GM23338 (cell line): Measurements from ENCODE around the gene ACOXL. TPM values are rescaled to one million over a fixed set of nuclear protein-coding genes. Genes with fewer than 3 reads are reported as not detected.

Source experiments
- ATAC-seq: fragments of 200-7000 bp; cut with Tn5 transposase; 3 replicates; pipeline ENCODE4 v1.9.1; 2020
- DNase-seq: peaks from one replicate; pipeline ENCODE4 v3.0.0-alpha.2; 2015; ENCODE audit warnings: low spot score
- H2AFZ ChIP-seq: fragments of 200-600 bp; sonication (generic); 2 replicates; pipeline ENCODE4 v1.8.0; 2016; ENCODE audit warnings: antibody characterized with exemption, mild to moderate bottlenecking, moderate library complexity
- H3F3A ChIP-seq: fragments of 200-600 bp; sonication (generic); replicated peaks from 2 replicates; pipeline ENCODE4 v1.8.0; 2017; ENCODE audit warnings: antibody characterized with exemption, mixed run types, low read depth
- H3K27ac ChIP-seq: fragments of 200-600 bp; sonication (generic); 2 replicates; pipeline ENCODE4 v1.6.1; 2016; ENCODE audit warnings: low read depth
- H3K27me3 ChIP-seq: fragments of 200-600 bp; sonication (generic); 2 replicates; pipeline ENCODE4 v1.8.0; 2016; ENCODE audit warnings: mild to moderate bottlenecking, mixed run types, moderate library complexity; ENCODE audit not compliant: insufficient read depth
- H3K36me3 ChIP-seq: fragments of 200-600 bp; sonication (generic); 2 replicates; pipeline ENCODE4 v1.8.0; 2016; ENCODE audit warnings: mild to moderate bottlenecking; ENCODE audit not compliant: insufficient read depth
- H3K4me1 ChIP-seq: fragments of 200-600 bp; sonication (generic); 2 replicates; pipeline ENCODE4 v1.8.0; 2016; ENCODE audit warnings: mild to moderate bottlenecking, moderate library complexity; ENCODE audit not compliant: insufficient read depth
- H3K4me2 ChIP-seq: fragments of 200-600 bp; sonication (generic); 2 replicates; pipeline ENCODE4 v1.7.1; 2017; ENCODE audit warnings: mixed run types
- H3K4me3 ChIP-seq: fragments of 200-600 bp; sonication (generic); 2 replicates; pipeline ENCODE4 v1.6.1; 2016; ENCODE audit warnings: mixed run types
- H3K79me2 ChIP-seq: fragments of 200-600 bp; sonication (generic); replicated peaks from 2 replicates; pipeline ENCODE4 v1.8.0; 2017; ENCODE audit warnings: mild to moderate bottlenecking; ENCODE audit not compliant: insufficient read depth
- H3K9me2 ChIP-seq: fragments of 200-600 bp; sonication (generic); 2 replicates; pipeline ENCODE4 v1.8.0; 2017; ENCODE audit not compliant: insufficient read depth
- H4K20me1 ChIP-seq: fragments of 200-600 bp; sonication (generic); replicated peaks from 2 replicates; pipeline ENCODE4 v1.8.0; 2017; ENCODE audit warnings: mild to moderate bottlenecking; ENCODE audit not compliant: insufficient read depth
- H3K27ac Mint-ChIP-seq: 2 replicates; pipeline ENCODE4 v1.8.0; 2020; ENCODE audit warnings: inconsistent platforms, mild to moderate bottlenecking, moderate library complexity, mixed read lengths
- H3K27me3 Mint-ChIP-seq: 3 replicates; pipeline ENCODE4 v1.8.0; 2022; ENCODE audit warnings: low read depth, mild to moderate bottlenecking, moderate library complexity, mixed read lengths, inconsistent platforms; ENCODE audit not compliant: insufficient read depth, poor library complexity
- H3K36me3 Mint-ChIP-seq: 3 replicates; pipeline ENCODE4 v1.8.0; 2021; ENCODE audit warnings: low read depth, mild to moderate bottlenecking, inconsistent platforms, moderate library complexity, mixed read lengths
- H3K4me1 Mint-ChIP-seq: 3 replicates; pipeline ENCODE4 v1.8.0; 2020; ENCODE audit warnings: mild to moderate bottlenecking, inconsistent platforms, mixed read lengths
- H3K4me3 Mint-ChIP-seq: 3 replicates; pipeline ENCODE4 v1.8.0; 2021; ENCODE audit warnings: moderate library complexity, mild to moderate bottlenecking, inconsistent platforms, mixed read lengths
- H3K9me3 Mint-ChIP-seq: 3 replicates; pipeline ENCODE4 v1.8.0; 2020; ENCODE audit warnings: moderate library complexity, mild to moderate bottlenecking, inconsistent platforms, mixed read lengths
- CREB1 ChIP-seq: fragments of 250-450 bp; sonication (Bioruptor Pico); IDR thresholded peaks from 2 replicates; pipeline ENCODE4 v1.5.0; 2020; ENCODE audit warnings: low read depth, mild to moderate bottlenecking, moderate library complexity
- CTCF ChIP-seq, 2 experiments: fragments of 200-600 bp in 1 of 2; sonication (generic) in 1 of 2; conservative IDR thresholded peaks; 2 replicates each; pipeline versions ENCODE4 v1.5.1 to v1.6.1; 2016 to 2017; ENCODE audit warnings: antibody characterized with exemption in 2 of 2, low read depth in 2 of 2, mild to moderate bottlenecking in 2 of 2, moderate library complexity in 1 of 2
- ETS1 ChIP-seq: IDR thresholded peaks from 2 replicates; pipeline ENCODE4 v1.6.1; 2016; ENCODE audit warnings: antibody characterized with exemption
- EZH2 ChIP-seq: fragments of 200-600 bp; sonication (generic); IDR thresholded peaks from one replicate; pipeline ENCODE4 v1.8.0; 2017; ENCODE audit warnings: antibody characterized with exemption, mild to moderate bottlenecking, low read depth; ENCODE audit not compliant: unreplicated experiment
- EZH2phosphoT487 ChIP-seq: fragments of 200-600 bp; sonication (generic); IDR thresholded peaks from one replicate; pipeline ENCODE4 v1.8.1; 2018; ENCODE audit warnings: antibody characterized with exemption; ENCODE audit not compliant: unreplicated experiment
- JUNB ChIP-seq: IDR thresholded peaks from one replicate; pipeline ENCODE4 v1.6.1; 2016; ENCODE audit warnings: antibody characterized with exemption; ENCODE audit not compliant: unreplicated experiment
- NANOG ChIP-seq: IDR thresholded peaks from 2 replicates; pipeline ENCODE4 v1.6.1; 2016; ENCODE audit warnings: antibody characterized with exemption, borderline replicate concordance
- POLR2AphosphoS5 ChIP-seq: IDR thresholded peaks from 2 replicates; pipeline ENCODE4 v1.6.1; 2016; ENCODE audit warnings: antibody characterized with exemption, low read depth
- REST ChIP-seq: IDR thresholded peaks from one replicate; pipeline ENCODE4 v1.6.1; 2018; ENCODE audit warnings: antibody characterized with exemption; ENCODE audit not compliant: unreplicated experiment
- ZNF114 ChIP-seq: fragments of 250-450 bp; sonication (Bioruptor Pico); IDR thresholded peaks from 2 replicates; pipeline ENCODE4 v1.5.0; 2020; ENCODE audit warnings: mild to moderate bottlenecking, moderate library complexity
- ZNF462 ChIP-seq: fragments of 250-450 bp; sonication (Bioruptor Pico); IDR thresholded peaks from 2 replicates; pipeline ENCODE4 v1.5.0; 2020; ENCODE audit warnings: mild to moderate bottlenecking, moderate library complexity
- polyA plus RNA-seq: library from polyadenylated mRNA; unstranded; fragments of >200 nt; fragmentation: Nextera tagmentation; extraction: Ambion mirVana; gene quantifications from 2 replicates; pipeline ENCODE4 v1.2.1, GENCODE V29; 2016
- total RNA-seq: library from RNA; depleted of rRNA; stranded (reverse); fragments of >200 nt; shearing (Covaris generic); gene quantifications from 2 replicates; pipeline ENCODE4 v1.2.3, GENCODE V29; 2014

ACOXL gene
- total and polyA plus RNA-seq, 2 experiments from 2014 or later = 9.0 to 14.7 TPM

GRCh38 chr2:110865188-110865587 is 132.8 kb downstream of the ACOXL start:
- no peaks in the 10 kb centered on the region for H3K9me3 Mint-ChIP-seq
- TF ChIP-seq EZH2 = no peak
- no peak for TF ChIP-seq EZH2phosphoT487
- TF ChIP-seq NANOG = no peak
- TF ChIP-seq POLR2AphosphoS5 = no peak
- no peak for TF ChIP-seq CTCF (conservative IDR thresholded peaks at IDR 0.05; ENCODE audit: low read depth in 2 of 2)
- no peak for TF ChIP-seq JUNB
- no peak for TF ChIP-seq REST
- no peak for TF ChIP-seq ETS1
- TF ChIP-seq ZNF114 (CRISPR knock-in tag) = no peak
- no peak for TF ChIP-seq CREB1
- ATAC-seq (no peak), DNase-seq (no peak)
- H3K79me2 ChIP-seq = no peaks in the 10 kb centered on the region
- H3K27me3 Mint-ChIP-seq = peaks cover 11% of the 10 kb centered on the region
- H3K9me2 ChIP-seq = no peaks in the 10 kb centered on the region
- H3K36me3 ChIP-seq = no peaks in the 10 kb centered on the region
- no peak overlapping the region for H3K4me2 ChIP-seq
- H3K36me3 Mint-ChIP-seq = no peaks in the 10 kb centered on the region; the same call in 1 of the 3 replicates
- H3K4me1 Mint-ChIP-seq = peaks cover 29% of the 10 kb centered on the region
- peaks cover 15% of the 10 kb centered on the region for H3K4me1 ChIP-seq
- 0 out of 2 replicates have a peak, but pooled peaks cover 2% of the 10 kb centered on the region for H3F3A ChIP-seq
- H3K4me3 ChIP-seq = no peak overlapping the region
- no peak overlapping the region for H2AFZ ChIP-seq
- no peak overlapping the region for H3K27ac ChIP-seq
- no peaks in the 10 kb centered on the region for H4K20me1 ChIP-seq
- no peaks in the 10 kb centered on the region for H3K27me3 ChIP-seq
- no peak overlapping the region for H3K4me3 Mint-ChIP-seq
- H3K27ac Mint-ChIP-seq = no peak overlapping the region

GRCh38 chr2:110866045-110866444 is 133.7 kb downstream of the ACOXL start:
- H2AFZ ChIP-seq = no peak overlapping the region
- no peaks in the 10 kb centered on the region for H3K9me3 Mint-ChIP-seq
- peaks cover 11% of the 10 kb centered on the region for H3K27me3 Mint-ChIP-seq
- H3K4me1 ChIP-seq = peaks cover 15% of the 10 kb centered on the region
- no peak overlapping the region for H3K27ac Mint-ChIP-seq
- H3K27me3 ChIP-seq = no peaks in the 10 kb centered on the region
- no peaks in the 10 kb centered on the region for H4K20me1 ChIP-seq
- ATAC-seq = peak; percentile 19
- no peaks in the 10 kb centered on the region for H3K79me2 ChIP-seq
- H3K27ac ChIP-seq = no peak overlapping the region
- H3K4me2 ChIP-seq = no peak overlapping the region
- no peaks in the 10 kb centered on the region; the same call in 2 of the 3 replicates for H3K36me3 Mint-ChIP-seq
- peaks cover 29% of the 10 kb centered on the region for H3K4me1 Mint-ChIP-seq
- H3F3A ChIP-seq = 0 out of 2 replicates have a peak, but pooled peaks cover 2% of the 10 kb centered on the region
- H3K9me2 ChIP-seq = no peaks in the 10 kb centered on the region
- H3K4me3 Mint-ChIP-seq = no peak overlapping the region
- no peak overlapping the region for H3K4me3 ChIP-seq
- DNase-seq = no peak
- H3K36me3 ChIP-seq = no peaks in the 10 kb centered on the region
- TF ChIP-seq EZH2phosphoT487 (no peak), ZNF462 (CRISPR knock-in tag) (no peak)
